ENCODE data around the gene SCAMP4.

SCAMP4 gene

GRCh38 chr19:1936916-1937610 is 31.9 kb downstream of the SCAMP4 start:
- DNase-seq (ENCODE audit: low read depth, low spot score) = no peak

- DNase-seq (ENCODE audit: low read depth, low spot score) = peak; percentile 20
These were observed 32.9 kb downstream of the SCAMP4 start for GRCh38 chr19:1938071-1938470.

- no peak for DNase-seq (ENCODE audit: low read depth, low spot score)
These were observed 36.2 kb downstream of the SCAMP4 start, which contains the start of gene CSNK1G2 for GRCh38 chr19:1941146-1942077. Gene CSNK1G2 (plus strand): TSS chr19:1941172. CDS start chr19:1969773, 28,601 bp downstream.

GRCh38 chr19:1942078-1942933 is 37.1 kb downstream of the SCAMP4 start:
- peak; percentile 92 for DNase-seq (ENCODE audit: low read depth, low spot score)

DNA sequence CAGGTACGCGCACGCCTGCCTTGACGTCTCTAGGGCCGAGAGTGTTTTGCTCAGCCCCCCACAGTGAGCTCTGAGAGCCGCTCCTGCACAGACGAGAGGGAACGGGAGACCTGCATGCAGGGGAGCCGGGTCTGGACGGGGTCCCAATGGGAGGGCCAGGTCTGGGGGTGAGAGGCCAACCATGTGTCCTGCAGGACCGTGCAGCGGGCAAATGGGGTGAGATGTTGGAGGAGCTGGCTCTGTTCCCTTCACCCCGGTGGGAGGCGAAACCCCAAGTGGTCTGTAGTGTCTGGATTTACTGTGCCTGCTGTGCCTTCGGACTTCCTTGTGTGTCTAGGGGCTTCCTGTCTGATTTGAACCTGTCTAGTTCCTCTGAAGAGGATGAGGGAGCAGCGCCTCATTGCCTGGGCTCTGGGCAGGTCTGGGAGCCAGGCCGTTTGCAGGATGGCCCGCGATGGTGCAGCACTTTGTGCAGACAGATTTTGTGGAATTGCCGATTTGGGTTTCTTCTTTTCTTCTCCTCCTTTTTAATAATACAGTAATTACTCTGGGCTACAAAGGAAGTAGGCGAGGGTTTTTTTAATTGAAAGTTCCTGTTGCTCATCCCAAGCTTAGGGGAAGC is 37.8 kb downstream of the SCAMP4 start:
- DNase-seq (ENCODE audit: low read depth, low spot score) = peak; percentile 24

GRCh38 chr19:1943661-1944087 is 38.5 kb downstream of the SCAMP4 start:
- peak; percentile 55 for DNase-seq (ENCODE audit: low read depth, low spot score)

DNA sequence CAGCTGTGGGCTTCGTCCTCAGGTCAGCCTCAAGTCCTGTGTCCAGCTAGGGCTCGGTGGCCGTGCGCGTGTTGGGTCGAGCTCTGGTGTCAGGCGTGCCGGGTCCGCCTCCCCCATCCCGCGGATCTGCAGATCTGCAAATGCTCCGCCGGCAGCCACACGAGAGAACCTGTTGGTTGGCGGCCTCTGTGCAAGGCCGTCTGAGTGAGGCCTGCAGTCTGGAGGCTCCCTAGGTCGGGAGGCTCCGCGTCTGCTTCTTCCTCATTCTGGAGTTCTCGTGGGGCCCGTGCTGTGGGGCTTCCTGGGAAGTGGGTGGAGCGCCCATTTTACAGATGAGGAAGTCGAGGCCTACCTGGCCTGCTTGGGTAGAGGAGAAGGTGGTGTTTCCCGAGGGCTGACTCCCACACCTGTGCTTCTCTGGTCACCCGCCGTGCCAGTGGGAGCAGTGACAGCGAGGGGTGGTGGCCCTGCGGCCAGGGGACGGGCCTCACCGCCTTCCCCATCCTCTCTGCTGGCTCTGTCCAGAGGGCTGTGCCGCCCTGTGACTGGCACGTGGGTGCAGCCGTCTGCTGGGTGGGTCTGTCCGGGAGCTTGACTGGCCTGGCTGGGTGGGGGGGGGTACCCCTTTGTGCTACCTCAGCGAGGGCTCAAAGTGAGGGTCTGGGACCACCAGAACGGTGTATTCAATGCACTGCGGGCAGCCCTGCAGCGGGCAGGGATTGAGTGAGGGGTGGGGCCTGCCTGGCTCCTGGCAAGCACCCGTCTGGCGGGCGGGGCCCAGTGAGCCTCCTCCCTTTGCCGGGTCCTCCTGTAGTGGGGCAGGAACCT is 39.1 kb downstream of the SCAMP4 start:
- DNase-seq (ENCODE audit: low read depth, low spot score) = peak; percentile 31

DNA sequence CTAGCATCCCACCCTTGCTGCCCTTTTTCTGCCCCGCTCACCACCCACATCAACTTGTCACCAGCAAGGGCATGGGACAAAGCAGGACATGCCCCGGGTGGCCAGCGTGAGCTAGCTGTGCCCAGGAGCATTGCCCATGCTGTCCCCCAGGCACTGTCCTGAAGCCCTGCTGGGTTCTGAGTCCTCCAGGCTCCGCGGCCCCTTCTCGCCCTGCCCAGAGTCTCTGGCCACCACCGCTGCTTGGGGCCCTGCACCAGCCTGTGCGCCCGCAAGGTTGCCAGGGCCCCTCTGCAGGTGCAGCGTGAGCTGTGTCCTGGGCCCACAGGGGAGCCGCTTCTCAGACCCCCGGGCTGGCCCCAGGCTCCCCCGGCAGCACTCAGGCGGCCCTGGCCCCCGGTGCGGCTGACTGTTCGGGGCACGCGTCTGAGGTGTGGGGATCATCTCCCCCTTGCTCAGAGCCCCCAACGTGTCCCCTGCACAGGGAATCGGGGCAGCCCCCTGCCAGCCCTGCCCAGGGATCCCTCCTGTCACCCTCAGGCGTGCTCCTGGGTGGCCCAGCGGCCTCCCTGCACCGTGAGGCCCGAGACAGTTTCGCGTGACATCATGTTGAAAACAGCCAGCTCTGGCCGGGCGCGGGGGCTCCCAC is 39.8 kb downstream of the SCAMP4 start:
- no peak for DNase-seq (ENCODE audit: low read depth, low spot score)

DNA sequence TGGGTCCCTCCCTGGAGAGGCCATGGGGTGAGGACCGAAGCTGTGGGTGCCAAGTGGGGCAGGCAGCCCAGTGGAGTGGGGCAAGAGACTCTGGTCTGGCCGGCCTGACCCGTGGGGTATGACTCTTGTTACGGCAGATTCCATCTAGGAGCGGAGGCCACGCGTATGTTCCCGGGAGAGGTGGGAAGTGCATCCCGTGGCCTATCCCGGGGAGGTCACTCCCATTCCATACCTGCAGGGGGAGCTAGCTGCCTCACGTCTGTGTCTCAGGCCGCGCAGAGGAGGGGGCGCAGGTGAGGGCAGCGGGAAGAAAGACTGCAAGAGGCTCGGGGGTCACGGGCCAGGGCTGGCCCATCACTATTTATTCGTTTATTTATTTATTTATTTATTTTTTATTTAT is 40.7 kb downstream of the SCAMP4 start:
- DNase-seq (ENCODE audit: low read depth, low spot score) = peak; percentile 85

GRCh38 chr19:1947651-1948209 is 42.5 kb downstream of the SCAMP4 start:
- peak; percentile 60 for DNase-seq (ENCODE audit: low read depth, low spot score)

- DNase-seq (ENCODE audit: low read depth, low spot score) = no peak
These were observed 44.3 kb downstream of the SCAMP4 start for GRCh38 chr19:1949304-1950101.

DNA sequence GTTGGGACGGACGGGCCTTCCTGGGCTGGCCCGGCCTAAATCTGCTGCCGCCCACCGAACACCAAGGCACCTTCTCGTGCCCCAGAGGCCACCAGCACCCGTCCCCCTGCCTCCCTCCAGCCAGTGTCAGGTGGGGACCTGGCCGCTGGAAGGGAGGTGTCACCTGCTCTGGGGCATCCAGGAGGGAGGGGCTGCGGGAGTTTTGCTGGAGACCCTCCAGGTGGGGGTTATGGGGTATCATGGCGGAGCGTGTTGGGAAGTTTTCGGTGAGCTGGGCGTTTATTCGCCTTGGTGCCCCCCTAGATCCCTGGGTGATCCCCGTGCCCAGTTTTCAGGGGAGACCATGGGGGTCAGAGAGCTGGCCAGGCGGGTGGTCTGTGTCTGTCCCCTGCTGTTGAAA is 45.4 kb downstream of the SCAMP4 start:
- DNase-seq (ENCODE audit: low read depth, low spot score) = no peak

DNA sequence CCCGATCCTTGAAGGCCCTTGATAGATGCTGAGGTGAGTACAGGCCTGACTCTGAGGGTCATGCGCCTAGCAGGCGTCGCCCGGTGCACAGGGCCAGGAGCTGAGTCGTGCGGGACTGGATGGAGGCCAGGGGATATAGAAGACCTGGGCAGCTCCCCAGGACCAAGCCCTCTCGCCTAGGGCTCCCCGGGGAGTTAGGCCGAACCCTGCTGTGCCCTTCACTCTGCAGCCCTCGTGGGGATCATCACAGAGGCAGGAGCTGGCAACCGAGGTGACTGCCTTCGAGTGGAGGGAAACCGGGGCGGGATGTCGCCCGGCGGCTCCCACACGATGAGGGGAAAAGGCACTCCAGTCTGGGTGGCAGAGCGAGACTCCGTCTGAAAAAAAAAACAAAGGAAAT is 47.4 kb downstream of the SCAMP4 start:
- DNase-seq (ENCODE audit: low read depth, low spot score) = no peak

DNA sequence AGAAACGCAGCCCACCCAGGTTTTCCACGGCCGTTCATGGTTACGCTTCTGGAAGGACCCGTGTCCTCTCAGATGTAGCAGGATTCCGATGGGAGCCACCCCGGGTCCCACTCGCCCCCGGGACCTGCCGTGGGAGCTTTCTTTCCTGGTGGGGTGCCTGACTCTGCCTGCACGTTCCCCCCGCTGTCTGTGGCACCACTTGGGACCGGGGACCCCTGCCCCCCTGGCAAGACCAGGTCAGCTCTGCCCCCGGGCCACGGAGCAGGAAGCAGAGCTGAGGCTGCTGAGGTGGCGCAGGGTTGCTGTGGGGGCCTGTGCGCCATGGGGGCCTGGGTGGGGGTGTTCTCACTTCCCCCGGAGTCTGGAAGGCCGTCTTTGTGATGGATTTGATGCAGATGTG is 47.8 kb downstream of the SCAMP4 start:
- no peak for DNase-seq (ENCODE audit: low read depth, low spot score)

DNA sequence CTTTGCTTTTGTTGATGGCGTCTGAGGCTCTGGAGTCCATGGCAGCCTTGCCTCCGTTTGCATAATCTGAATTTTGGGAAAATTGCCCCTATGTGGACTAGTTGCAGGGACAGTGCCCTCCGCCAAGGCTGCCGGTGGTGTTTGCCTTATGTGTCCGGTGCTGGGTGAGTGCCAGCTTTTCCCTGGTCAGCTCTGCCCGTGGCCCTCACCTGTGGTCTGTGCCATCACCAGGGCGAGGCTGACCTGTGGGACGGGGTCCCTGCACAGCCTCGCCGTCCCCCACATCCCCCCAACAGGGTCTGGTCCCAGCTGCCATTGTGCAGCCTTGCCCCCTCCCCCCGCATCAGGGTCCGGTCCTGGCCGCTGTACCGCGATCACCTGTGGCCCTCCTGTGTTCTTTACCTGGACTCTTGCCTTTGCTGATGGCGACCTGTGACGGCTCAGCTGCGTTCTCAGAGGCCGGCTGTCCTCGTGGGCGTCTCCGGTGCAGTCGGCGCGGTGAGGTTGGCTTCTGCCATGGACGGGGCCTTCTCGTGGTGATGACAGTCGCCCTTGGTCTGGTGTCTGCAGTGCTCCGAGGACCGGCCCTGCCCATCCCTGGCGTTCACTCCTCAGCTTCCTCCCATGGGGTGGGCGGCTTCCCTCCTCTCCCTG is 48.4 kb downstream of the SCAMP4 start:
- DNase-seq (ENCODE audit: low read depth, low spot score) = no peak

DNA sequence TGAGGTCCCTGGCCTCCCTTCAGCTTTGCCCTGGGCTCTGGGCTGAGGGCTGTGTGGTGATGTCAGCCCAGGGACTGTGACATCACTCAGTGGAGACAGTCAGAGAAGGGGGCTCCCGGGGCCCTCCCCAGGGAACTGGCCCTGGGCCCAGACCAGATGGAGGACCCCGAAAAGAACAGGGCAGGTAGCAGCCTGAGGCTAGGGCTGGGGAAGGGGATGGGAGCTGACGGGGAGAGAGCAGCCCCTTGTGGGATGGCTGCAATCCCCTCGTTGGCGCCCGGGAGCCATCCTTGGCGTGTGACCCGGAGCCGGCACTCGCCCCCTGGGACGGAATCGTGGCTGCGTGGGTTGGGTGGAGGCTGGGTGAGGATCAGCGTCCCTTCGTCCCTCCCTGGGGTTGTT is 49.3 kb downstream of the SCAMP4 start:
- no peak for DNase-seq (ENCODE audit: low read depth, low spot score)

- no peak for DNase-seq (ENCODE audit: low read depth, low spot score)
These were observed 50.2 kb downstream of the SCAMP4 start for GRCh38 chr19:1955171-1956121.

All from ELF-1 (cell line).